ENCODE data around the gene PPFIA1. TPM values are rescaled to one million over a fixed set of nuclear protein-coding genes. Genes with fewer than 3 reads are reported as not detected.

PPFIA1 gene
- total RNA-seq, 1 experiment from 2014 or later, result 63.4 TPM

GRCh38 chr11:70377645-70378044 lies 107.2 kb downstream of the PPFIA1 start:
- WGBS (ENCODE audit: extremely low coverage, insufficient read length, low lambda C conversion rate), result no CpG with 5 or more reads among the region's 8 CpGs
- Histone ChIP-seq H3K4ac (ENCODE audit: low read depth, low read length) (no peak overlapping the region), H4K20me1 (ENCODE audit: control insufficient read depth, insufficient read depth, insufficient read length) (no peaks in the 10 kb centered on the region), H4K5ac (ENCODE audit: insufficient read length, low read depth, low read length) (no peak overlapping the region), H2AK5ac (ENCODE audit: insufficient read length, low read length) (no peak overlapping the region), H3K18ac (ENCODE audit: insufficient read length, low read depth, low read length) (no peak overlapping the region), H2BK120ac (ENCODE audit: low read depth, low read length, poor library complexity, severe bottlenecking) (no peak overlapping the region), H2BK15ac (ENCODE audit: low read depth, low read length) (no peak overlapping the region), H2BK5ac (ENCODE audit: insufficient read length, low read length) (no peak overlapping the region), H2AFZ (ENCODE audit: low read length) (no peak overlapping the region), H3K79me1 (ENCODE audit: insufficient read depth, low read depth, low read length, poor library complexity, severe bottlenecking) (no peaks in the 10 kb centered on the region), H3K27ac (ENCODE audit: insufficient read length, low read depth, low read length) (no peak overlapping the region), H3K79me2 (ENCODE audit: insufficient read depth, low read length) (no peaks in the 10 kb centered on the region), H3K14ac (ENCODE audit: insufficient read depth, low read length) (no peak overlapping the region), H4K8ac (replicated peaks; ENCODE audit: insufficient read length, low read depth, low read length) (no peak overlapping the region), H2BK20ac (ENCODE audit: low read depth, low read length, poor library complexity, severe bottlenecking) (no peak overlapping the region), H2BK12ac (ENCODE audit: insufficient read length, low read depth, low read length) (no peak overlapping the region), H3T11ph (ENCODE audit: low read length) (no peak overlapping the region), H4K91ac (ENCODE audit: insufficient read length, low read depth, low read length) (no peak overlapping the region), H3K56ac (ENCODE audit: insufficient read length, low read depth, low read length) (no peak overlapping the region), H3K4me2 (ENCODE audit: insufficient read depth, insufficient read length, low read length) (no peak overlapping the region), H3K9me3 (ENCODE audit: control insufficient read depth, low read depth, low read length) (no peaks in the 10 kb centered on the region), H3K4me1 (ENCODE audit: insufficient read depth, low read length) (peaks cover 5% of the 10 kb centered on the region; the same call in 1 of the 2 replicates), H3K23ac (ENCODE audit: insufficient read length, low read depth, low read length) (no peak overlapping the region), H3K27me3 (ENCODE audit: insufficient read depth, low read length) (no peaks in the 10 kb centered on the region), H3K9ac (ENCODE audit: extremely low read depth, insufficient read length, low read length) (no peak overlapping the region), H3K23me2 (ENCODE audit: insufficient read length, low read depth, low read length, poor library complexity, severe bottlenecking) (no peaks in the 10 kb centered on the region)
- Mint-ChIP-seq H3K27ac (0 out of 7 replicates have a peak overlapping the region, but pooled peaks of 1 of the 3 experiments have one; percentile 46), H3K36me3 (ENCODE audit: insufficient read depth in 1 of 3, low read depth in 3 of 3) (peaks cover 28 to 84% (median 36%) of the 10 kb centered on the region in 3 experiments; a peak in 6 of 7 replicates), H3K9me3 (no peaks in the 10 kb centered on the region), H3K27me3 (ENCODE audit: low read depth) (no peaks in the 10 kb centered on the region), H3K4me1 (peaks cover 14% of the 10 kb centered on the region in 2 experiments), H3K4me3 (no peak overlapping the region)
- no peak for DNase-seq
- TF ChIP-seq, protein P1, sequence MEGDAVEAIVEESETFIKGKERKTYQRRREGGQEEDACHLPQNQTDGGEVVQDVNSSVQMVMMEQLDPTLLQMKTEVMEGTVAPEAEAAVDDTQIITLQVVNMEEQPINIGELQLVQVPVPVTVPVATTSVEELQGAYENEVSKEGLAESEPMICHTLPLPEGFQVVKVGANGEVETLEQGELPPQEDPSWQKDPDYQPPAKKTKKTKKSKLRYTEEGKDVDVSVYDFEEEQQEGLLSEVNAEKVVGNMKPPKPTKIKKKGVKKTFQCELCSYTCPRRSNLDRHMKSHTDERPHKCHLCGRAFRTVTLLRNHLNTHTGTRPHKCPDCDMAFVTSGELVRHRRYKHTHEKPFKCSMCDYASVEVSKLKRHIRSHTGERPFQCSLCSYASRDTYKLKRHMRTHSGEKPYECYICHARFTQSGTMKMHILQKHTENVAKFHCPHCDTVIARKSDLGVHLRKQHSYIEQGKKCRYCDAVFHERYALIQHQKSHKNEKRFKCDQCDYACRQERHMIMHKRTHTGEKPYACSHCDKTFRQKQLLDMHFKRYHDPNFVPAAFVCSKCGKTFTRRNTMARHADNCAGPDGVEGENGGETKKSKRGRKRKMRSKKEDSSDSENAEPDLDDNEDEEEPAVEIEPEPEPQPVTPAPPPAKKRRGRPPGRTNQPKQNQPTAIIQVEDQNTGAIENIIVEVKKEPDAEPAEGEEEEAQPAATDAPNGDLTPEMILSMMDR (conservative IDR thresholded peaks at IDR 0.05), result no peak

Measured in H9 (cell line).